Epithelial cell of proximal tubule (primary cell): ENCODE results near the gene DTD1. TPM values are rescaled to one million over a fixed set of nuclear protein-coding genes. Genes with fewer than 3 reads are reported as not detected.

Source experiments
- DNase-seq: peaks from one replicate; pipeline ENCODE4 v3.0.0-alpha.2; 2011; ENCODE audit warnings: low read depth
- H3K4me3 ChIP-seq: 2 replicates; pipeline ENCODE4 v1.5.1; 2011; ENCODE audit warnings: low read depth, mild to moderate bottlenecking, low read length
- total RNA-seq: library from RNA; depleted of rRNA; stranded (reverse); fragments of >200 nt; gene quantifications from 2 replicates; pipeline ENCODE4 v1.2.3, GENCODE V29; 2015
- TF ChIP-seq, protein P1 (sequence below): conservative IDR thresholded peaks from 2 replicates; pipeline ENCODE4 v1.5.1; 2012; ENCODE audit warnings: low read depth, mild to moderate bottlenecking, low read length

The DTD1 gene
- total RNA-seq, 1 donor from 2014 or later: 90.3 TPM

DNA sequence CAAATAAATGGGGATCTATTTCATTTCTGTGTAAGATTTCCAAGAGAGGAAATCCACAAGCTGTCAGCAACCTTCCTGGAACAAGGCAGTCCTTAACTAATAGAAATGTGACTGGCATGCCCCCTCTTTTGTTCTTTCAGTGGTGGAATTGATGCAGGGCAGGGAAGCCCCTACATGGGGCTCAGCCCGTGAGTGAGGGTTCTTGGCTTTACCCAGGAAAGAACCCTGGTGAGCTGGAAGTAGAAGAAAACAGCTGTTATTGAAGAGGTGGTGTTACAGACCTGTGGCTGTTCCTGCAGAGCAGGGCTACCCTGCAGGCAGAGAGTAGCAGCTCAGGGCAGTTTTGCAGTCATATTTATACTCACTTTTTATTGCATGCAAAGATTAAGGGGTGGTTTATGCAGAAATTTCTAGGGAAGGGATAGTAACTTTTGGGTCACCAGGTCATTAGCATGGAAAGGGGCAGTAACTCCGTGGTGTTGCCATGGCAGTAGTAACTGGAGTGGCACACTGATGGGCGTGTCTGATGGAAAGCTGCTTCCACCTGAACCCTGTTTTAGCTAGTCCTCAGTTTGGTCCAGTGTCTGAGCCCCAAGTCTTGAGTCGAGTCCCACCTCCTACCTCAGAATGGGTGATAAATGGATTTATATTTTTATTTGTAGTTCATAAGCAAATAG, 137.1 kb downstream of the DTD1 start:
- DNase-seq: no peak
- TF ChIP-seq, protein P1, sequence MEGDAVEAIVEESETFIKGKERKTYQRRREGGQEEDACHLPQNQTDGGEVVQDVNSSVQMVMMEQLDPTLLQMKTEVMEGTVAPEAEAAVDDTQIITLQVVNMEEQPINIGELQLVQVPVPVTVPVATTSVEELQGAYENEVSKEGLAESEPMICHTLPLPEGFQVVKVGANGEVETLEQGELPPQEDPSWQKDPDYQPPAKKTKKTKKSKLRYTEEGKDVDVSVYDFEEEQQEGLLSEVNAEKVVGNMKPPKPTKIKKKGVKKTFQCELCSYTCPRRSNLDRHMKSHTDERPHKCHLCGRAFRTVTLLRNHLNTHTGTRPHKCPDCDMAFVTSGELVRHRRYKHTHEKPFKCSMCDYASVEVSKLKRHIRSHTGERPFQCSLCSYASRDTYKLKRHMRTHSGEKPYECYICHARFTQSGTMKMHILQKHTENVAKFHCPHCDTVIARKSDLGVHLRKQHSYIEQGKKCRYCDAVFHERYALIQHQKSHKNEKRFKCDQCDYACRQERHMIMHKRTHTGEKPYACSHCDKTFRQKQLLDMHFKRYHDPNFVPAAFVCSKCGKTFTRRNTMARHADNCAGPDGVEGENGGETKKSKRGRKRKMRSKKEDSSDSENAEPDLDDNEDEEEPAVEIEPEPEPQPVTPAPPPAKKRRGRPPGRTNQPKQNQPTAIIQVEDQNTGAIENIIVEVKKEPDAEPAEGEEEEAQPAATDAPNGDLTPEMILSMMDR: no peak
- no peak overlapping the region for H3K4me3 ChIP-seq

DNA sequence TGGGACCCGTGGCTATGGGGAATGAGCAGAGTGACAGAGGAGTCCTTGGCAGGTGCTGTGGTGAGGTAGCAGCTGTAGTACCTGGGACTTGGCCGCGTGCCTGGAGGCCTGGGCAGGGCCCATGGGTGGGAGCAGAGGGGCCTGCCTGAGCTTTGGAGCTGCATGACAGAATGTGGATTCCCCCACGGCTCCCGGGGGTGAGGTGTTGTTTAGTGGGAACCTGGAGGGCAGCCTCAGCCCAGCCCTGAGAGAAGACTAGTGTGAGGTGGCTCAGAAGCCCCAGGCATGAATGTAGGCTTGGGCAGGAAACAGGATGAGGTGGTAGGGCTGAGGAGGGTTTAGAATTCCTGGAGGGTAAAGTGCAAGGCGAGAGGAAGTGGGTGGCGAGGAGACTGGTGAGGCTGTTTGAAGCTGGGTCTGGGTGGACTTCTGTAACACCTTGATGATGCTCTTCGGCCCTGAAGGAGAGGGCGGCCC, 139.2 kb downstream of the DTD1 start:
- H3K4me3 ChIP-seq: no peak overlapping the region
- no peak for DNase-seq
- TF ChIP-seq, protein P1: no peak

DNA sequence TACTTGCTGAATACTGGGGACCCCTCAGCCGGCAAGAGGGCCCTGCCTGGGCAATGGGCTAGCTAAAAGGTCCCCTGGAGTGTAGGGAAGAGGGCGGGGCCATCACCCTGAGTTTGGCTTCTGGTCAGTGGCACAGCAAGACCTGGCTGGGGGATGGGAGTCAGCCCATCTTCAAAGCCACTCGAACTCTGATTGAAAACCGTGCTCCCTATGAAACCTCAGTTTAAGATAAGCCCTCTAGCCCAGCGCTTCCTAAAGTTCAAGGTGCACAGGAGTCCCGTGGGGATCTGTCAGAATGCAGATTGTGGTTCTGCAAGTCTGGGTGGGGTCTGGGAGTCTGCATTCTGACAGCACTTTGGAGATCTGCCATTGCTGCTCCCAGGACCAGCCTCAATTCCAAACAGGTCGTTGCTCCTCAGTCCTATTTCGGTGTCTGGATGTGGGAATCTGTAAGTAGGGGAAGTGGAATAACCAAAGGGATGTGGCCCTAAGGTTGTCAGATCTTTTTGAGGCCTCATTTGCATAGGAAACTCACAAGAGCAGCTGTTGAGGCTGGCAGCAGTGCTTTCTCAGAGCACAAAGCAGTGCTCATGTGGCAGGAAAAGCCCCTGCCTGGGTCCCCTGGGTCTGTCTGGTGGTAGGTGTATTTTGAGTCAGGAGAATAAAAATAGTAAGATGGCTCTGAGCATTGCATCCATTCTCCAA, 140.5 kb downstream of the DTD1 start:
- TF ChIP-seq, protein P1: no peak
- H3K4me3 ChIP-seq: no peak overlapping the region
- DNase-seq: no peak

DNA sequence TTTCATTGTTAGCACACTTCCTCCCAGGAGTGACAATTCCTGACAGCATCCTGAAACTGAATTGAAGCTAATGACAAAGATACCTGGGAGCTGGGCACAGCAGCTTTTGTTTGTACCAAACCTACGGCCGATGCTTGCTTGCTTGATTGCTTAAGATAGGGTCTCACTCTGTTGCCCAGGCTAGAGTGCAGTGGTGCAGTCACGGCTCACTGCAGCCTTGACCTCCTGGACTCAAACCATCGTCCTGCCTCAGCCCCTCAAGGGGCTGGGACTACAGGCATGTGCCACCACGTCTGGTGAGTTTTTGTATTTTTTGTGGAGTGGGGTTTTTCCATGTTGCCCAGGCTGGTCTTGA, 141.0 kb downstream of the DTD1 start:
- no peak for DNase-seq
- TF ChIP-seq, protein P1: no peak
- no peak overlapping the region for H3K4me3 ChIP-seq

DNA sequence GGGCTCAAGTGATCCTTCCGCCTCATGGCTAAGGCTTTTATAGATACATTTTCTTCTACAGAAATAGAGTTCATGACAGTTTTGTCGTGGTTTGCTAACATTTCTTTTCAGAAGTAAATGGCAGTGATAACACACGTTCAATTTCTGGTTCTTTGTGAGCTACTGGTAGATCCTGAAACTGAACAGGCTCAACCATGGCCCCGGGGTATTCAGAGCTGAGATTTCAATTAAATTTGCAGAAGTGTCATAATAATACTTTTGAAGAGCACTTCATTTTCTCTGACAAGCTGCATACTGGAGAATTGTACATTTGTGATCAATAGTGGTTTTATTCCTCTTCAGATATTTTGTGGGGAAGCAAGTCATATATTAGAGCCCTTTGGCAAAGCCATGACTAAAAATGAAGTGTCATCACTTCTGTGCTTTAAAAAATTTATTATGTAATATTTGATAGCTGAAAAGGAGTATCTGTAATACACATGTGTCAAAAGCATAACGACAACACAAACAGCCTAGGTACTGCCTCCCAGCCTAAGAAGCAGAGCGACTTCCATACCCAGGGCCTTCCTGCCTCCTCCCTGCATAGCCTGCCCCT, 141.5 kb downstream of the DTD1 start:
- no peak for DNase-seq
- H3K4me3 ChIP-seq: no peak overlapping the region
- TF ChIP-seq, protein P1: no peak

DNA sequence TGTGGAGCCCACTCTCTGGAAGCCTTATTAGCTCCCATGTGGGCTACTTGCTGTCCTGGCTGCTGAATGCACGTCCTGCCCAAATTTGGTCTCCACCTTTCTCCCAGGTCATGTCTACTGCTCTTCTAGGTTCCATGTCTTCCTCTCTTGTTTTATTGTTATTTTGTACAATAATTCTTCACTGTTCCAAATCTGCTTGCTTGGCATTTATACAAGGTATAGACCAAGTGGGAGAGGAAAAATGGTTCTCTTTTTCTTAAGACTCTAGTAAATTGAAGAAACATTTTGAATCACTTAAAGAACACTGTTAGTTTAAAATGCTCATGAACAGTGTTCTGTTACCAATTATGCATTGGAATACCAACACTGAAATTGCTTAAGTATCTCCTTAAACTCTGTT, 144.1 kb downstream of the DTD1 start:
- no peak overlapping the region for H3K4me3 ChIP-seq
- no peak for DNase-seq
- TF ChIP-seq, protein P1: no peak
